HepG2 (cell line): ENCODE data around the gene OGT. TPM values are rescaled to one million over a fixed set of nuclear protein-coding genes. Genes with fewer than 3 reads are reported as not detected.

Experiments
- DPF2 ChIP-seq: sonication (generic); formaldehyde crosslinking; IDR thresholded peaks from 2 replicates; pipeline ENCODE4 v1.4.0; 2020; ENCODE audit warnings: mild to moderate bottlenecking, low read depth, missing genetic modification reagents, borderline replicate concordance
- HOXA7 ChIP-seq: sonication (generic); formaldehyde crosslinking; IDR thresholded peaks from 2 replicates; pipeline ENCODE4 v1.8.1; 2022; ENCODE audit warnings: mild to moderate bottlenecking, missing genetic modification reagents, moderate library complexity
- KMT2B ChIP-seq: IDR thresholded peaks from 2 replicates; pipeline ENCODE4 v1.6.1; 2016; ENCODE audit warnings: missing genetic modification reagents, missing compliant biosample characterization
- MEF2D ChIP-seq: sonication (generic); formaldehyde crosslinking; IDR thresholded peaks from 2 replicates; pipeline ENCODE4 v1.5.1; 2020; ENCODE audit warnings: mild to moderate bottlenecking, missing genetic modification reagents
- MIER2 ChIP-seq: IDR thresholded peaks from 2 replicates; pipeline ENCODE4 v1.6.1; 2016; ENCODE audit warnings: missing biosample characterization, missing genetic modification reagents
- NCOA5 ChIP-seq: sonication (generic); formaldehyde crosslinking; IDR thresholded peaks from 2 replicates; pipeline ENCODE4 v1.4.0; 2020; ENCODE audit warnings: missing genetic modification reagents
- NFATC3 ChIP-seq: sonication (generic); formaldehyde crosslinking; IDR thresholded peaks from 2 replicates; pipeline ENCODE4 v1.5.1; 2020; ENCODE audit warnings: mild to moderate bottlenecking, missing genetic modification reagents
- REL ChIP-seq: sonication (generic); formaldehyde crosslinking; conservative IDR thresholded peaks from 2 replicates; pipeline ENCODE4 v1.8.0; 2022; ENCODE audit warnings: mild to moderate bottlenecking, missing genetic modification reagents, moderate library complexity
- SMARCC2 ChIP-seq: fragments of 450-650 bp; IDR thresholded peaks from 2 replicates; pipeline ENCODE4 v1.6.1; 2017; ENCODE audit warnings: antibody characterized with exemption, mild to moderate bottlenecking
- SP1 ChIP-seq, 2 experiments: fragments of 450-650 bp in 1 of 2; sonication (generic) in 1 of 2; formaldehyde crosslinking in 1 of 2; IDR thresholded peaks; 2 replicates each; pipeline versions ENCODE4 v1.4.0 to v1.6.1; 2016 to 2020; ENCODE audit warnings: missing genetic modification reagents in 1 of 2
- TBL1XR1 ChIP-seq: fragments of 150-350 bp; IDR thresholded peaks from 2 replicates; pipeline ENCODE4 v1.6.1; 2014; ENCODE audit warnings: borderline replicate concordance, low read length; ENCODE audit not compliant: partially characterized antibody
- ZBTB3 ChIP-seq: sonication (generic); formaldehyde crosslinking; IDR thresholded peaks from 2 replicates; pipeline ENCODE4 v1.4.0; 2020; ENCODE audit warnings: low read depth, mild to moderate bottlenecking, moderate library complexity, missing genetic modification reagents, borderline replicate concordance
- ZNF124 ChIP-seq: sonication (generic); formaldehyde crosslinking; IDR thresholded peaks from 2 replicates; pipeline ENCODE4 v1.4.0; 2020; ENCODE audit warnings: missing genetic modification reagents
- ZNF484 ChIP-seq: sonication (generic); formaldehyde crosslinking; IDR thresholded peaks from 2 replicates; pipeline ENCODE4 v1.5.1; 2020; ENCODE audit warnings: mild to moderate bottlenecking, low read depth, missing genetic modification reagents, borderline replicate concordance
- ZNF720 ChIP-seq: sonication (generic); formaldehyde crosslinking; IDR thresholded peaks from 2 replicates; pipeline ENCODE4 v1.4.0; 2020; ENCODE audit warnings: missing genetic modification reagents
- polyA plus RNA-seq, 8 experiments: library from polyadenylated mRNA; depleted of rRNA in 3 of 8; stranded (reverse) in 7 of 8; unstranded in 1 of 8; fragments of >200 nt; fragmentation: Illumina TruSeq in 4 of 8; extraction: Trizol in 4 of 8; gene quantifications; 2 replicates each; pipeline versions ENCODE4 v1.2.1 to v1.2.3, GENCODE V29; 2011 to 2016; ENCODE audit warnings: low read depth in 4 of 8, missing spikeins in 1 of 8, mixed read lengths in 1 of 8; ENCODE audit not compliant: insufficient read depth in 1 of 8
- total RNA-seq, 5 experiments: library from RNA; depleted of rRNA; stranded (reverse); fragments of >200 nt; fragmentation: Illumina TruSeq; extraction: Trizol; gene quantifications; 2 replicates each; pipeline ENCODE4 v1.2.3, GENCODE V29; 2016; ENCODE audit warnings: low read depth in 1 of 5
- TF ChIP-seq, protein P1 (sequence below): sonication (generic); formaldehyde crosslinking; IDR thresholded peaks from 2 replicates; pipeline ENCODE4 v1.5.1; 2020; ENCODE audit warnings: missing genetic modification reagents, mild to moderate bottlenecking, borderline replicate concordance
- TF ChIP-seq, protein P2 (sequence below): sonication (generic); formaldehyde crosslinking; conservative IDR thresholded peaks from 2 replicates; pipeline ENCODE4 v1.8.0; 2022; ENCODE audit warnings: low read depth, missing genetic modification reagents
- TF ChIP-seq, protein P3 (sequence below): sonication (generic); formaldehyde crosslinking; IDR thresholded peaks from 2 replicates; pipeline ENCODE4 v1.9.0; 2022; ENCODE audit warnings: low read depth, missing genetic modification reagents
- TF ChIP-seq, protein P4 (sequence below): sonication (generic); formaldehyde crosslinking; conservative IDR thresholded peaks from 2 replicates; pipeline ENCODE4 v1.8.0; 2022; ENCODE audit warnings: missing genetic modification reagents
- TF ChIP-seq, protein P5 (sequence below): sonication (generic); formaldehyde crosslinking; IDR thresholded peaks from 2 replicates; pipeline ENCODE4 v1.5.1; 2020; ENCODE audit warnings: missing genetic modification reagents, mild to moderate bottlenecking, borderline replicate concordance

Gene OGT
- total and polyA plus RNA-seq, 2 of the 13 experiments (the other 11 are each of a cell fraction or from before 2014, with no cell fraction given): 71.7 to 463 TPM

DNA sequence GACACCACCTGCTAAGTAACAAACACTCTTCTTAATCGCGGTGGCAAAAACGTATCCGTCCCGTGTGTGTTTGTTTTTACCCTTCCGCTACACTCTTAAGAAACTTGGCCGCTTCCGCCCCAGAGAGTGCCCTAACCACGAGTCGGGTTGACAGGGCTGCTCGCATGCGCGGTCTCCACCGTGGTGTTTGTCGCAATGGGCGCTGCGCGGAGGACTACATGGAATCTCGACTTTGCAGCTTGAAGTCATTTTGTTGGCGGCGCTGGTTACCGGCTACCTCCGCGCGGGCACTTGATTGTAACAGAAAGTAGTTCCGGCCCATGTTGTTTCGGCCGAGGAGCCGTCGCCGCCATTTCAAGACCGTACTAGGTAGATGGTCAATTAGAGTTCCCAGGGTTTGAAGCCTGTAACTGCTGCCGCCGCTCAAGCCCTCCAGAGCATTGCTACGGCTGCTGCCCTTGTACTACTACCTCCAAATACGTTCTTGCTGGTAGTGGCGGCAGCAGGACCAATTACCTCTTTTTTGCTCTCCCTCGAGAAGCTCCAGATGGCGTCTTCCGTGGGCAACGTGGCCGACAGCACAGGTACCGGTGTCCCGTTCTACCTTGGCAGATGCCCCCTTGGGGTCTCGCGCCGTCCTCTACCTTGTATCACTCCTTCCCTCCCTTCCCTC, at the start of gene OGT (continued):
- TF ChIP-seq MIER2: peak; percentile 50; the same call in 1 of the 2 replicates
- TF ChIP-seq, protein P1, sequence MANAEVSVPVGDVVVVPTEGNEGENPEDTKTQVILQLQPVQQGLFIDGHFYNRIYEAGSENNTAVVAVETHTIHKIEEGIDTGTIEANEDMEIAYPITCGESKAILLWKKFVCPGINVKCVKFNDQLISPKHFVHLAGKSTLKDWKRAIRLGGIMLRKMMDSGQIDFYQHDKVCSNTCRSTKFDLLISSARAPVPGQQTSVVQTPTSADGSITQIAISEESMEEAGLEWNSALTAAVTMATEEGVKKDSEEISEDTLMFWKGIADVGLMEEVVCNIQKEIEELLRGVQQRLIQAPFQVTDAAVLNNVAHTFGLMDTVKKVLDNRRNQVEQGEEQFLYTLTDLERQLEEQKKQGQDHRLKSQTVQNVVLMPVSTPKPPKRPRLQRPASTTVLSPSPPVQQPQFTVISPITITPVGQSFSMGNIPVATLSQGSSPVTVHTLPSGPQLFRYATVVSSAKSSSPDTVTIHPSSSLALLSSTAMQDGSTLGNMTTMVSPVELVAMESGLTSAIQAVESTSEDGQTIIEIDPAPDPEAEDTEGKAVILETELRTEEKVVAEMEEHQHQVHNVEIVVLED (CRISPR knock-in tag): peak; percentile 53; the same call in 1 of the 2 replicates
- no peak for TF ChIP-seq NCOA5 (CRISPR knock-in tag)
- TF ChIP-seq SP1 (IDR thresholded peaks at IDR 0.05): no peak
- TF ChIP-seq SP1 (CRISPR knock-in tag; IDR thresholded peaks at IDR 0.05): peak; percentile 57; the same call in 1 of the 2 replicates
- no peak for TF ChIP-seq DPF2 (CRISPR knock-in tag)
- TF ChIP-seq, protein P2, sequence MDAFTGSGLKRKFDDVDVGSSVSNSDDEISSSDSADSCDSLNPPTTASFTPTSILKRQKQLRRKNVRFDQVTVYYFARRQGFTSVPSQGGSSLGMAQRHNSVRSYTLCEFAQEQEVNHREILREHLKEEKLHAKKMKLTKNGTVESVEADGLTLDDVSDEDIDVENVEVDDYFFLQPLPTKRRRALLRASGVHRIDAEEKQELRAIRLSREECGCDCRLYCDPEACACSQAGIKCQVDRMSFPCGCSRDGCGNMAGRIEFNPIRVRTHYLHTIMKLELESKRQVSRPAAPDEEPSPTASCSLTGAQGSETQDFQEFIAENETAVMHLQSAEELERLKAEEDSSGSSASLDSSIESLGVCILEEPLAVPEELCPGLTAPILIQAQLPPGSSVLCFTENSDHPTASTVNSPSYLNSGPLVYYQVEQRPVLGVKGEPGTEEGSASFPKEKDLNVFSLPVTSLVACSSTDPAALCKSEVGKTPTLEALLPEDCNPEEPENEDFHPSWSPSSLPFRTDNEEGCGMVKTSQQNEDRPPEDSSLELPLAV (CRISPR knock-in tag): no peak
- no peak for TF ChIP-seq ZNF484
- TF ChIP-seq, protein P3, sequence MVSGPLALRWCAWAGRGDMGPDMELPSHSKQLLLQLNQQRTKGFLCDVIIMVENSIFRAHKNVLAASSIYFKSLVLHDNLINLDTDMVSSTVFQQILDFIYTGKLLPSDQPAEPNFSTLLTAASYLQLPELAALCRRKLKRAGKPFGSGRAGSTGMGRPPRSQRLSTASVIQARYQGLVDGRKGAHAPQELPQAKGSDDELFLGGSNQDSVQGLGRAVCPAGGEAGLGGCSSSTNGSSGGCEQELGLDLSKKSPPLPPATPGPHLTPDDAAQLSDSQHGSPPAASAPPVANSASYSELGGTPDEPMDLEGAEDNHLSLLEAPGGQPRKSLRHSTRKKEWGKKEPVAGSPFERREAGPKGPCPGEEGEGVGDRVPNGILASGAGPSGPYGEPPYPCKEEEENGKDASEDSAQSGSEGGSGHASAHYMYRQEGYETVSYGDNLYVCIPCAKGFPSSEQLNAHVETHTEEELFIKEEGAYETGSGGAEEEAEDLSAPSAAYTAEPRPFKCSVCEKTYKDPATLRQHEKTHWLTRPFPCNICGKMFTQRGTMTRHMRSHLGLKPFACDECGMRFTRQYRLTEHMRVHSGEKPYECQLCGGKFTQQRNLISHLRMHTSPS (CRISPR knock-in tag): no peak
- no peak for TF ChIP-seq TBL1XR1
- TF ChIP-seq REL (CRISPR knock-in tag): no peak
- TF ChIP-seq MEF2D (CRISPR knock-in tag): 0 out of 2 replicates have a peak, but pooled peaks have one; percentile 47
- no peak for TF ChIP-seq ZBTB3
- no peak for TF ChIP-seq SMARCC2
- no peak for TF ChIP-seq HOXA7 (CRISPR knock-in tag)
- peak; percentile 61; the same call in 1 of the 2 replicates for TF ChIP-seq KMT2B
- no peak for TF ChIP-seq NFATC3
- TF ChIP-seq ZNF124: peak; percentile 64; the same call in 1 of the 2 replicates
- TF ChIP-seq, protein P4, sequence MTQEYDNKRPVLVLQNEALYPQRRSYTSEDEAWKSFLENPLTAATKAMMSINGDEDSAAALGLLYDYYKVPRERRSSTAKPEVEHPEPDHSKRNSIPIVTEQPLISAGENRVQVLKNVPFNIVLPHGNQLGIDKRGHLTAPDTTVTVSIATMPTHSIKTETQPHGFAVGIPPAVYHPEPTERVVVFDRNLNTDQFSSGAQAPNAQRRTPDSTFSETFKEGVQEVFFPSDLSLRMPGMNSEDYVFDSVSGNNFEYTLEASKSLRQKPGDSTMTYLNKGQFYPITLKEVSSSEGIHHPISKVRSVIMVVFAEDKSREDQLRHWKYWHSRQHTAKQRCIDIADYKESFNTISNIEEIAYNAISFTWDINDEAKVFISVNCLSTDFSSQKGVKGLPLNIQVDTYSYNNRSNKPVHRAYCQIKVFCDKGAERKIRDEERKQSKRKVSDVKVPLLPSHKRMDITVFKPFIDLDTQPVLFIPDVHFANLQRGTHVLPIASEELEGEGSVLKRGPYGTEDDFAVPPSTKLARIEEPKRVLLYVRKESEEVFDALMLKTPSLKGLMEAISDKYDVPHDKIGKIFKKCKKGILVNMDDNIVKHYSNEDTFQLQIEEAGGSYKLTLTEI (CRISPR knock-in tag): no peak
- no peak for TF ChIP-seq ZNF720 (CRISPR knock-in tag)
- TF ChIP-seq, protein P5, sequence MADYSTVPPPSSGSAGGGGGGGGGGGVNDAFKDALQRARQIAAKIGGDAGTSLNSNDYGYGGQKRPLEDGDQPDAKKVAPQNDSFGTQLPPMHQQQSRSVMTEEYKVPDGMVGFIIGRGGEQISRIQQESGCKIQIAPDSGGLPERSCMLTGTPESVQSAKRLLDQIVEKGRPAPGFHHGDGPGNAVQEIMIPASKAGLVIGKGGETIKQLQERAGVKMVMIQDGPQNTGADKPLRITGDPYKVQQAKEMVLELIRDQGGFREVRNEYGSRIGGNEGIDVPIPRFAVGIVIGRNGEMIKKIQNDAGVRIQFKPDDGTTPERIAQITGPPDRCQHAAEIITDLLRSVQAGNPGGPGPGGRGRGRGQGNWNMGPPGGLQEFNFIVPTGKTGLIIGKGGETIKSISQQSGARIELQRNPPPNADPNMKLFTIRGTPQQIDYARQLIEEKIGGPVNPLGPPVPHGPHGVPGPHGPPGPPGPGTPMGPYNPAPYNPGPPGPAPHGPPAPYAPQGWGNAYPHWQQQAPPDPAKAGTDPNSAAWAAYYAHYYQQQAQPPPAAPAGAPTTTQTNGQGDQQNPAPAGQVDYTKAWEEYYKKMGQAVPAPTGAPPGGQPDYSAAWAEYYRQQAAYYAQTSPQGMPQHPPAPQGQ (CRISPR knock-in tag): no peak
